ENCODE results near the gene SRRM4. TPM values are rescaled to one million over a fixed set of nuclear protein-coding genes. Genes with fewer than 3 reads are reported as not detected.

Gene SRRM4
- total RNA-seq, 1 experiment from 2014 or later = not detected

GRCh38 chr12:119122751-119123150, 141.4 kb downstream of the SRRM4 start:
- Histone ChIP-seq H3K9me3 (no peaks in the 10 kb centered on the region), H3K27me3 (no peaks in the 10 kb centered on the region), H3K36me3 (no peaks in the 10 kb centered on the region), H3K4me3 (no peak overlapping the region)
- no peak for DNase-seq

GRCh38 chr12:119128527-119128926, 147.2 kb downstream of the SRRM4 start:
- Histone ChIP-seq H3K27me3 (no peaks in the 10 kb centered on the region), H3K4me3 (no peak overlapping the region), H3K36me3 (no peaks in the 10 kb centered on the region), H3K9me3 (no peaks in the 10 kb centered on the region)
- no peak for DNase-seq

DNA sequence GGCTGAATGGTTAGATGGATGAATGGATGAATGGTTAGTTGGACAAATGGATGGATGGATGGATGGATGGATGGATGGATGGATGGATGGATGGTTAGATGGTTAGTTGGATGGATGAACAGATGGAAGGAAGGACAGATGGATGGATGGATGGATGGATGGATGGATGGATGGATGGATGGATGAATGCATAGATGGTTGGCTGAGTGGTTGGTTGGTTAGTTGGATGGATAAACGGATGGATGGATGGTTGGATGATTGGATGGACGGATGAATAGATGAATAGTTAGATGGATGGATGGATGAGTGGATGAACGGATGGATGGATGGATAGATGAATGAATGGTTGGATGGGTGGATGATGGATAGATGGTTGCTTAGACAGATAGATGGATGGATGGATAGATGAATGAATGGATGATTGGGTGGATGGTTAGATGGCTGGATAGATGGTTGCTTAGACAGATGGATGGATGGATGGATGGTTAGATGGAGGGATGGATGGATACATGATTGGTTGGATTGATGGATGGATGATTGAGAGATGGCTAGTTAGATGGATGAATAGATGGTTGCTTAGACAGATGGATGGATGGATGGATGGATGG, 148.6 kb downstream of the SRRM4 start:
- Histone ChIP-seq H3K36me3 (no peaks in the 10 kb centered on the region), H3K27me3 (no peaks in the 10 kb centered on the region), H3K4me3 (no peak overlapping the region), H3K9me3 (no peaks in the 10 kb centered on the region)
- no peak for DNase-seq

- Histone ChIP-seq H3K27me3 (no peaks in the 10 kb centered on the region), H3K4me3 (no peak overlapping the region), H3K36me3 (no peaks in the 10 kb centered on the region), H3K9me3 (no peaks in the 10 kb centered on the region)
- DNase-seq = no peak
These were observed 149.2 kb downstream of the SRRM4 start for GRCh38 chr12:119130523-119130922.

DNA sequence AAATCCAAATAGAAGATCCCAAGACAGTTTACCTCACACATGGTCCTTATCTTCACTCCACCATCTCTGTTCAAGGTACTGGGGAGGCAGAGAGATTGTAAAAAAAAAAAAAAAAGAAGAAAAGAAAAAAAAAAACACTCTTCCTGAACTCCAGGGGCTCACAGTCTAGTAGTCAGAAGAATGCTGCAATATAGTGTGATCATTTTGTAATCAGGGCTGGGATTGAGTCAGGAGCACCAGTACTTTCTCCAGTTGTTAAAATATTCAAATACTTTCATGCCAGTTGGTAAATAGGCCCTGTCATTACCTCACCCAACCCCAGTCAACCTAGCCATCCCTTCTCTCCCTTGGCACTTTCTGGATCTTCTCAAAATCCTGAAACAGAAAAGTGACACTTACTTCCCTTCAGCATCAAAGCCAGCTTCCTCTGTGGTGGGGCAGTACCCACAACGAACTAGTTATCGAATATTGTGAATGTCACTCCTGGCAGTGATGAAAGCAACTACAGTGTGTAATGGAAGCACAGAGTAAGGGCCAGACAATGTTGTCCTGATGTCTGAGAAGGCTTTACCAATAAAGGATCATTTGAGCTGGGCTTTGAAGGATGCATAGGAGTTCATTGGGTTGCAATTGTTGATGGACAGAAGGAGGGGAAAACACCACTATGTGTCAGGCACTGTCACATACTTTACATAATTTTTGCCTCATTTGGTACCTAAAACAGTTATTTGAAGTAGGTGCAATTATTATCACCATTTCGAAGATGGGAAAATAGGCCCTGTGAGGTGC, 153.1 kb downstream of the SRRM4 start:
- Histone ChIP-seq H3K36me3 (no peaks in the 10 kb centered on the region), H3K4me3 (no peak overlapping the region), H3K9me3 (no peaks in the 10 kb centered on the region), H3K27me3 (no peaks in the 10 kb centered on the region)
- DNase-seq = no peak

- no peak overlapping the region for H3K4me3 ChIP-seq
- H3K27me3 ChIP-seq = no peaks in the 10 kb centered on the region
- H3K36me3 ChIP-seq = no peaks in the 10 kb centered on the region
- no peak for DNase-seq
- H3K9me3 ChIP-seq = no peaks in the 10 kb centered on the region
These were observed 155.6 kb downstream of the SRRM4 start for GRCh38 chr12:119136811-119137410.

- no peak for DNase-seq
- no peaks in the 10 kb centered on the region for H3K27me3 ChIP-seq
- H3K36me3 ChIP-seq = no peaks in the 10 kb centered on the region
- H3K4me3 ChIP-seq = no peak overlapping the region
- H3K9me3 ChIP-seq = no peaks in the 10 kb centered on the region
These were observed 158.1 kb downstream of the SRRM4 start for GRCh38 chr12:119139448-119139847.

- Histone ChIP-seq H3K27me3 (no peaks in the 10 kb centered on the region), H3K36me3 (no peaks in the 10 kb centered on the region), H3K9me3 (no peaks in the 10 kb centered on the region), H3K4me3 (no peak overlapping the region)
- DNase-seq = no peak
These were observed 164.0 kb downstream of the SRRM4 start for GRCh38 chr12:119145367-119145766.

GRCh38 chr12:119147847-119148448, 166.6 kb downstream of the SRRM4 start:
- Histone ChIP-seq H3K9me3 (no peaks in the 10 kb centered on the region), H3K4me3 (no peak overlapping the region), H3K36me3 (no peaks in the 10 kb centered on the region), H3K27me3 (no peaks in the 10 kb centered on the region)
- no peak for DNase-seq

- no peaks in the 10 kb centered on the region for H3K27me3 ChIP-seq
- H3K9me3 ChIP-seq = no peaks in the 10 kb centered on the region
- DNase-seq = no peak
- H3K4me3 ChIP-seq = no peak overlapping the region
- H3K36me3 ChIP-seq = no peaks in the 10 kb centered on the region
These were observed 167.9 kb downstream of the SRRM4 start for GRCh38 chr12:119149270-119149669.

DNA sequence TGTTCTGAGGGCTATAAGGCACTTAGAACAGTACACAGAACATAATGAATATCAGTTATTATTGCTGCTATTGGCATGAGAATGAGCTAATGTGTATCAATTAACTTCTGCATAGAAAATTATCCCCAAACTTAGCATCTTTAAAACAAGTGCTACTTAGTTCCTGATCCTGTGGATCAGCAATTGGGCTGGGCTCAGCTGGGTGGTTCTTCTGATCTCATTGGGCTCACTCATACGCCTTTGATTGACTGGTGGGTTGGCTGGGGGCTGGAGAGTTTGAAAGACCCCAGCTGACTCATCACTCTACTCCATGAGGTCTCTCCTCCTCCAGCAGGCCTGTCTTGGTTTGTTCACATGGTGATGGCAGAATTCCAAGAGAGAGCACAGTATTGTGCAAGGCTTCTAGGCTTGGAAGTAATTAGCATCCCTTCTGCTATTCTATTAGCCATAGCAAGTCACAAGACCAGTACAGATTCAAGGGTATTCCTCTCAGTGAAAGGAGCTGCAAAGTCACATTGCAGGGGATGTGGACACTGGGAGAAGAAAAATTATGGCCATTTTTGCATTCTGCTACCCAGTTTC, 170.2 kb downstream of the SRRM4 start:
- no peaks in the 10 kb centered on the region for H3K9me3 ChIP-seq
- H3K4me3 ChIP-seq = no peak overlapping the region
- DNase-seq = no peak
- H3K27me3 ChIP-seq = no peaks in the 10 kb centered on the region
- no peaks in the 10 kb centered on the region for H3K36me3 ChIP-seq

GRCh38 chr12:119153477-119154434, 172.4 kb downstream of the SRRM4 start:
- Histone ChIP-seq H3K4me3 (no peak overlapping the region), H3K27me3 (no peaks in the 10 kb centered on the region), H3K36me3 (no peaks in the 10 kb centered on the region), H3K9me3 (no peaks in the 10 kb centered on the region)
- no peak for DNase-seq

DNA sequence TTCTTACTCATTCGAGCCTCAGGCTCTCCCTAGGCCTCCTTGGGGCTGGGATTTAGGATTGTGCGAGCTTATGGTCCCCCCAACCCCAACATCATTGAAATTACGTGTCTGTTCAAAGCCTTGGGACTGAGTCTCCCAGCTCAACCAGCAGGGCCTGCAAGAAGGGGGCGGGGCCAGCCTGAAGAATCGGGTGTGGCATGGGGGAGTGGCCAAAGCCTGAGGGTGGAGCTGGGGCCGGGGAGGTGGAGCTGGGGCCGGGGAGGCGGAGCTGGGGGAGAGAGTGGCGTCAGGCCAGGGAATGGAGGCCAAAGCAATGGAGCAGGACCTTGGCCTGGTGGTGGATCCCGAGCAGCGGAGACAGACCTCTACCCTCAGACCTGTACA, 173.1 kb downstream of the SRRM4 start:
- no peak overlapping the region for H3K4me3 ChIP-seq
- no peaks in the 10 kb centered on the region for H3K27me3 ChIP-seq
- H3K36me3 ChIP-seq = no peaks in the 10 kb centered on the region
- no peak for DNase-seq
- H3K9me3 ChIP-seq = no peaks in the 10 kb centered on the region

DNA sequence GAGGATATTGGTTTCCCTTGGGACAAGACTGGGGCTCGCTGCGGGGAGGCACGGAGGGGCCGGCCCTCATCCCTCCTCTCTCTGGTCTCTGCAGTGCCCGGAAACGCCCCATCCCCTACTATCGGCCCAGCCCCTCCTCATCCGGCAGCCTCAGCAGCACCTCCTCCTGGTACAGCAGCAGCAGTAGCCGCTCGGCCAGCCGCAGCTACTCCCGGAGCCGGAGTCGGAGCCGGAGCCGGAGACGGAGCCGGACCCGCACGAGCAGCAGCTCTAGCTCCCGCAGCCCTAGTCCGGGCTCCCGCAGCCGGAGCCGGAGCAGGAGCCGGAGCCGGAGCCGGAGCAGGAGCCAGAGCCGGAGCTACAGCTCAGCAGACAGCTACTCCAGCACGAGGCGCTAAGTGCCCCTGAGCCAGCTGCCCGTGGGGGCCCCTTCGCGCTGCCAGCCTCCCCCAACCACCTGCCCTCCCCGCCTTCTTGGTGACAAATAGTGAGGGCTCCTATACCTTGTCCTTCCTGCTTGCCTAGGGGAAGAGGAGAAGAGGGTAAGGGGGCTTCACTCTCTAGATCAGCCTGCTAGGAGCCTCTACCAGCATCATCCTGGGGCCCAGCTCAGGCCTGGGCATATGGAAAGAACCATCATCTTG, 175.2 kb downstream of the SRRM4 start:
- no peaks in the 10 kb centered on the region for H3K9me3 ChIP-seq
- H3K27me3 ChIP-seq = no peaks in the 10 kb centered on the region
- no peak overlapping the region for H3K4me3 ChIP-seq
- no peak for DNase-seq
- no peaks in the 10 kb centered on the region for H3K36me3 ChIP-seq

DNA sequence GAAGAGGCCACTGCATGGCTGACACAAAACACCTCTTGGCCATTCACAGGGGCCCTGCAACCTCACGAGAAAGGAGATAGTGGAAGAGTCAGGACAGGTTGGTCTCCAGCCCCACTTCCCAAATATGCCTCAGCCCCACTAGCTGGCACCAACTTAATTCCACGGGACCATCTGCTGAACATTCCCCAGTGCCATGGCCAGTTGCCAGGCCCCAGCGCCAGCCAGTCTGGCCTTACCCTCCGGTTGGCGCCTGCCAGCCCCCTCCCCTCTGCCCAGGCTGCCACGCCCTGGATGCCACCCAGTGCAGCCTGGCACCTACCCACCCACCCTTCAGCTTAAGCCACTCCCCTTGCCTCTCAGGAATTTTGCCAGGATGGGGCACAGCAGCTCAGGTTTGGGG, 176.2 kb downstream of the SRRM4 start:
- Histone ChIP-seq H3K36me3 (no peaks in the 10 kb centered on the region), H3K27me3 (no peaks in the 10 kb centered on the region), H3K9me3 (no peaks in the 10 kb centered on the region), H3K4me3 (no peak overlapping the region)
- DNase-seq = no peak

- Histone ChIP-seq H3K9me3 (no peaks in the 10 kb centered on the region), H3K4me3 (no peak overlapping the region), H3K27me3 (no peaks in the 10 kb centered on the region), H3K36me3 (no peaks in the 10 kb centered on the region)
- DNase-seq = no peak
These were observed 176.6 kb downstream of the SRRM4 start for GRCh38 chr12:119157978-119158377.
